Measurements from ENCODE around the gene BRD7. TPM values are rescaled to one million over a fixed set of nuclear protein-coding genes. Genes with fewer than 3 reads are reported as not detected.

BRD7 gene
- total and polyA plus RNA-seq, 2 of the 13 experiments (the other 11 are each of a cell fraction or from before 2014, with no cell fraction given) = 82.3 to 149 TPM

- TF ChIP-seq FOXA1 (IDR thresholded peaks at IDR 0.05) (no peak), FOXA1 (CRISPR knock-in tag; IDR thresholded peaks at IDR 0.05) (no peak), ZNF235 (CRISPR knock-in tag; IDR thresholded peaks at IDR 0.05; ENCODE audit: borderline replicate concordance) (no peak), ZNF746 (CRISPR knock-in tag; IDR thresholded peaks at IDR 0.05) (no peak), KDM6A (CRISPR knock-in tag; IDR thresholded peaks at IDR 0.05; ENCODE audit: low read depth) (no peak), HMGA1 (CRISPR knock-in tag; conservative IDR thresholded peaks at IDR 0.05) (no peak), MLX (CRISPR knock-in tag; IDR thresholded peaks at IDR 0.05) (0 out of 2 replicates have a peak, but pooled peaks have one; percentile 10), ARNT2 (CRISPR knock-in tag; IDR thresholded peaks at IDR 0.05; ENCODE audit: low read depth) (no peak), SP1 (IDR thresholded peaks at IDR 0.05) (no peak), SP1 (CRISPR knock-in tag; IDR thresholded peaks at IDR 0.05) (no peak), ZFAT (CRISPR knock-in tag; conservative IDR thresholded peaks at IDR 0.05) (no peak), ZNF772 (CRISPR knock-in tag; IDR thresholded peaks at IDR 0.05) (peak; percentile 67; the same call in 1 of the 2 replicates), SKIL (CRISPR knock-in tag; IDR thresholded peaks at IDR 0.05; ENCODE audit: borderline replicate concordance) (no peak), ZNF678 (CRISPR knock-in tag; IDR thresholded peaks at IDR 0.05) (no peak), RCOR2 (CRISPR knock-in tag; IDR thresholded peaks at IDR 0.05) (no peak), ELF3 (CRISPR knock-in tag; IDR thresholded peaks at IDR 0.05) (no peak), ZSCAN12 (CRISPR knock-in tag; IDR thresholded peaks at IDR 0.05) (no peak), TAF1 (CRISPR knock-in tag; IDR thresholded peaks at IDR 0.05) (no peak), SALL1 (CRISPR knock-in tag; IDR thresholded peaks at IDR 0.05) (0 out of 2 replicates have a peak, but pooled peaks have one; percentile 23), ZNF616 (CRISPR knock-in tag; IDR thresholded peaks at IDR 0.05; ENCODE audit: low read depth) (no peak)
- TF ChIP-seq, protein P1, sequence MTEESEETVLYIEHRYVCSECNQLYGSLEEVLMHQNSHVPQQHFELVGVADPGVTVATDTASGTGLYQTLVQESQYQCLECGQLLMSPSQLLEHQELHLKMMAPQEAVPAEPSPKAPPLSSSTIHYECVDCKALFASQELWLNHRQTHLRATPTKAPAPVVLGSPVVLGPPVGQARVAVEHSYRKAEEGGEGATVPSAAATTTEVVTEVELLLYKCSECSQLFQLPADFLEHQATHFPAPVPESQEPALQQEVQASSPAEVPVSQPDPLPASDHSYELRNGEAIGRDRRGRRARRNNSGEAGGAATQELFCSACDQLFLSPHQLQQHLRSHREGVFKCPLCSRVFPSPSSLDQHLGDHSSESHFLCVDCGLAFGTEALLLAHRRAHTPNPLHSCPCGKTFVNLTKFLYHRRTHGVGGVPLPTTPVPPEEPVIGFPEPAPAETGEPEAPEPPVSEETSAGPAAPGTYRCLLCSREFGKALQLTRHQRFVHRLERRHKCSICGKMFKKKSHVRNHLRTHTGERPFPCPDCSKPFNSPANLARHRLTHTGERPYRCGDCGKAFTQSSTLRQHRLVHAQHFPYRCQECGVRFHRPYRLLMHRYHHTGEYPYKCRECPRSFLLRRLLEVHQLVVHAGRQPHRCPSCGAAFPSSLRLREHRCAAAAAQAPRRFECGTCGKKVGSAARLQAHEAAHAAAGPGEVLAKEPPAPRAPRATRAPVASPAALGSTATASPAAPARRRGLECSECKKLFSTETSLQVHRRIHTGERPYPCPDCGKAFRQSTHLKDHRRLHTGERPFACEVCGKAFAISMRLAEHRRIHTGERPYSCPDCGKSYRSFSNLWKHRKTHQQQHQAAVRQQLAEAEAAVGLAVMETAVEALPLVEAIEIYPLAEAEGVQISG (CRISPR knock-in tag; IDR thresholded peaks at IDR 0.05) = peak; percentile 9; the same call in 1 of the 2 replicates
- TF ChIP-seq, protein P2, sequence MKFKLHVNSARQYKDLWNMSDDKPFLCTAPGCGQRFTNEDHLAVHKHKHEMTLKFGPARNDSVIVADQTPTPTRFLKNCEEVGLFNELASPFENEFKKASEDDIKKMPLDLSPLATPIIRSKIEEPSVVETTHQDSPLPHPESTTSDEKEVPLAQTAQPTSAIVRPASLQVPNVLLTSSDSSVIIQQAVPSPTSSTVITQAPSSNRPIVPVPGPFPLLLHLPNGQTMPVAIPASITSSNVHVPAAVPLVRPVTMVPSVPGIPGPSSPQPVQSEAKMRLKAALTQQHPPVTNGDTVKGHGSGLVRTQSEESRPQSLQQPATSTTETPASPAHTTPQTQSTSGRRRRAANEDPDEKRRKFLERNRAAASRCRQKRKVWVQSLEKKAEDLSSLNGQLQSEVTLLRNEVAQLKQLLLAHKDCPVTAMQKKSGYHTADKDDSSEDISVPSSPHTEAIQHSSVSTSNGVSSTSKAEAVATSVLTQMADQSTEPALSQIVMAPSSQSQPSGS (CRISPR knock-in tag; IDR thresholded peaks at IDR 0.05) = no peak
- TF ChIP-seq, protein P3, sequence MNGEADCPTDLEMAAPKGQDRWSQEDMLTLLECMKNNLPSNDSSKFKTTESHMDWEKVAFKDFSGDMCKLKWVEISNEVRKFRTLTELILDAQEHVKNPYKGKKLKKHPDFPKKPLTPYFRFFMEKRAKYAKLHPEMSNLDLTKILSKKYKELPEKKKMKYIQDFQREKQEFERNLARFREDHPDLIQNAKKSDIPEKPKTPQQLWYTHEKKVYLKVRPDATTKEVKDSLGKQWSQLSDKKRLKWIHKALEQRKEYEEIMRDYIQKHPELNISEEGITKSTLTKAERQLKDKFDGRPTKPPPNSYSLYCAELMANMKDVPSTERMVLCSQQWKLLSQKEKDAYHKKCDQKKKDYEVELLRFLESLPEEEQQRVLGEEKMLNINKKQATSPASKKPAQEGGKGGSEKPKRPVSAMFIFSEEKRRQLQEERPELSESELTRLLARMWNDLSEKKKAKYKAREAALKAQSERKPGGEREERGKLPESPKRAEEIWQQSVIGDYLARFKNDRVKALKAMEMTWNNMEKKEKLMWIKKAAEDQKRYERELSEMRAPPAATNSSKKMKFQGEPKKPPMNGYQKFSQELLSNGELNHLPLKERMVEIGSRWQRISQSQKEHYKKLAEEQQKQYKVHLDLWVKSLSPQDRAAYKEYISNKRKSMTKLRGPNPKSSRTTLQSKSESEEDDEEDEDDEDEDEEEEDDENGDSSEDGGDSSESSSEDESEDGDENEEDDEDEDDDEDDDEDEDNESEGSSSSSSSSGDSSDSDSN (CRISPR knock-in tag; IDR thresholded peaks at IDR 0.05) = no peak
Measured at GRCh38 chr16:50371936-50372595, 3.3 kb upstream of the BRD7 start (continued).

All from HepG2 (cell line).